Measurements from ENCODE around the gene MIER1.

MIER1 gene

DNA sequence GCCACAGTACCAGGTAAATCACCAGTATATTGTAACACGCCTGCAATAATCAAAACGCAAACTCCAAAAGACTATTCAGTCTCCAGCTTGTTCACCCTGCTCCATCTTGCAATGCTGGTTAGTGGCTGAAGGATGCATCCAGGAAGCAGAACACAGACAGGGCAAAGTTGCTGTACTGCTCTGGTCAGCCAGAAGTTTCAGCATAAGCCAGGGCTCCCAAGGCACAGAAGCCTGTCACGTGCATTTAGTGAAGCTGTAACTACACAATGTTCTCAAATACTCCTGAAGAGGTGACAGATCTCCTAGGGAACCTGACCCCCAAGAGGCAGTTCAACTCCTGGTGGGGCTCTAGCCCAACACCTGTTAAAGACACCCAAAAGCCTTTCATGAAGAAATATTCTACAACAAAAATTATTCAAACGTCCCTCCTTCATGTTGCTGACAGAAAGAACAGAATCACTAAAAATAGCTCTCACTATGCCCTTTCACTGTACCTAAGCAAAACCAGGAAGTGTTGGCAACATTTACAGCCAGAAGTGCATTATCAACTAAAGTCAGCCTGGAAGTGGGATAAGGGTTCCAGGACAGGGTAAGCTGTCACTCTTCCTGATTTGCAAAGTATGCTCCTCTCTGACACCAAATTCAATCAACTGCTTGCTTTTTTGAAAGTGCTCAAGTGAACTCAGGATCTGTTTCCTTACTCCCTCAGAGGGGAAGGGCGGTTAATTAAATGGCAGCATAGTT is 77.1 kb downstream of the MIER1 start:
- no peak for DNase-seq

DNA sequence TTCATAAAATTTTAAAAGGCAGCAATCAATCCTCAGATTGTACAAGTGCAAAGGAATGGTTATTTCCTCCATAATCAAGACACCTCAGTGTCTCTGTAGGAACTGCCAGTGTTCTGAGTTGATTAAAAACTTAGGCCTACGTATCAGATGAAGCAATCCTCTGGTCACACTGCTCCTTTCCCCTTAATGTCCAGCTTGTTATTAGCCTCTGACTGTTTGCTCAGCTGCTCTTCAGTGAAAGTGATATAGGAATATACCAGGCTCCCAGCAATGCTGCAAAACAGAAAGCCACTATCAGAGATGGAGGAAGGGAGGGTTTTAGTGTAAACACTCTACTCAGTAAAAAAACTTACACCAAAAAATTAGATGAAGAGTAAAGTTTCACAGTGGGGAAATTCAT is 79.4 kb downstream of the MIER1 start:
- no peak for DNase-seq

GRCh38 chr1:67005068-67005467 is 80.3 kb downstream of the MIER1 start:
- DNase-seq, result no peak

- DNase-seq, result no peak
Measured at GRCh38 chr1:67009792-67010191, 85.0 kb downstream of the MIER1 start.

GRCh38 chr1:67013573-67013972 is 88.8 kb downstream of the MIER1 start:
- DNase-seq, result peak; percentile 57

- DNase-seq, result no peak
Measured at GRCh38 chr1:67018574-67018973, 93.8 kb downstream of the MIER1 start.

GRCh38 chr1:67019121-67019520 is 94.3 kb downstream of the MIER1 start:
- no peak for DNase-seq

DNA sequence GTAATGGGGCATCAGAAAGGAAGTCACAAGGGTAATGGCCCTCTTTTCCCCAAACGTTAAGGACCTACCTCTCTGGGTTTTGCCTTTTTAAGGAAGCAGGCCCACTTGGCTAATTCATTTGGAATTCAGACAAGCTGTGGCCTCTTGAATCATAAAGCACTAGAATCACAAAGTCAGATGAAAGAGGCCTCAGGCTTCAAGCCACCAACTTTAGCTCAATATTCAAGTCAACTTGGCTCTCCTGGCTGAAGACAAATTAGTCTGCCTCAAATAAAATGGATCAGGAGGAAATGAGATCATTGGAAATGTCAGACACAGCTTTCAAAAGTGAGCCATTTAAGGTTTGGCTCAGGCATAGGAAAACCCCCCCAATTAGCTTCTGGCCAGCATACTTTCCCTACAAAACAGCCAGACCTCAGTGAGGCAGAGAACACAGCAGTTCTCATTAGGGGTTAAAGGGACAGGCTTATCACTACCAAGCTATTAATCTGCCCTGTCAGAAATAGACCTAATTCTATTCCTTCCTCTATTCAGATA is 94.9 kb downstream of the MIER1 start:
- DNase-seq, result peak; percentile 91

- peak; percentile 41 for DNase-seq
Measured at GRCh38 chr1:67020304-67020703, 95.5 kb downstream of the MIER1 start.

GRCh38 chr1:67020765-67021164 is 96.0 kb downstream of the MIER1 start:
- no peak for DNase-seq

- DNase-seq, result no peak
Measured at GRCh38 chr1:67029472-67029871, 104.7 kb downstream of the MIER1 start.

DNA sequence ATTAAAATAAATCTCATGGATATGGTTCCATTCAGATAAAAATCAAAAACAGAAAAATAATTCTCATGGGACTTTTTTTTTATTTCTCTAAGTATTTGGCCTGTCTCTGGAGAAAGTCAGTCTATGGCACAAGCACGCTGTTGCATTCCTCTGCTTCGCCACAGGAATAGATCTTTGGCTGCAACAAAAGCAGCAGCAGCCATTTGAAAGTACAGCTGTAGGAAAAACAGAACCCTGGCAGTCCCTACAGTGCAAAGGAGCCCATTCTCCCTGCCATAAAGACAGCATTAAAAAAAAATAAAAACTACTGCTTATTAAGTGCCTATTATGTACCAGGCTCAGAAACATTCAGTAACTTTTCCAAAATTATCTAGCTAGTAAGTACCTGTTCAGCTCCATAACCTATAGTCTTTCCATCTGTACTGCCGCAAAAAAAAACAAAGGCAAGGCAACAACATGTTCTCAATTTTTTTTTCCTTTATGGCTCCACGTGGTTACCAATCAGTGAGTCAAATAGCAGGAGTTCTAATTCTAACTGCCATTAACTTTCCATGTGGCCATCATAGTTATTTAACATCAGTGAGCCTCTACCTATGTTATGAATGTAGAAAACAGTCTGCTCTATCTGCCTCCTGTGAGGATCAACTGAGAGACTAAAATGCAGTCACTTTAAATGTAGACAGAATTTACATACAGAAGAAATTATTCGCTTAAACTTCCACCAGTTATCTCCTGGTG is 106.5 kb downstream of the MIER1 start:
- DNase-seq, result no peak

DNA sequence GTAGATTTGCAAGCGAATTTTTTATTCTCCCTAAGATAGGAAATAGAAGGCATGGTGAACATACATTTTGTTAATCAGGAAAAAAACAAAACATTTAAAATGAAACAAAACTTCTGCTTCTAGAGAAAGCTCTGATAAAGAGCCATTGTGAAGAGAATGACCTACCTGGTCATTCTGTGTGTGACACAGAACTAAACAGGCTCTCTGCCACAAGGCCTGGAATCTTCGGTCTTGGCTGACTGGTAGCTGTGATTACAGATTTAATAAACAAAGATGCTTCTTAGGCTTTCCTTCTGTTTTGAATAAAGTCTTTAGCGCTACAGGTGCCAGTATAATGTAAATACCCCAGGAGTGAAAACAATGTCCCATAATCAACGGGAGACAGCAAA is 107.1 kb downstream of the MIER1 start:
- DNase-seq, result no peak
